GM18507 (cell line): ENCODE measurements around the gene NR3C1.
A peak's percentile ranks its signal among the peaks of the same experiment; 100 is the strongest.

Source experiments
- DNase-seq: peaks from one replicate; pipeline ENCODE4 v3.0.0; 2011; ENCODE audit warnings: low read depth; ENCODE audit not compliant: insufficient read length; ENCODE audit errors: extremely low spot score
- FAIRE-seq: peaks from 2 replicates; lab custom pipeline; 2011; peaks lifted over from hg19 to GRCh38; lab: Jason Lieb, UNC

Gene NR3C1

GRCh38 chr5:143248391-143248790 is 155.1 kb downstream of the NR3C1 start:
- FAIRE-seq (no peak), DNase-seq (no peak)

- FAIRE-seq (no peak), DNase-seq (no peak)
These were observed 156.2 kb downstream of the NR3C1 start for GRCh38 chr5:143247134-143247815.

GRCh38 chr5:143245929-143246561 is 157.4 kb downstream of the NR3C1 start:
- FAIRE-seq (no peak), DNase-seq (no peak)

GRCh38 chr5:143244990-143245389 is 158.5 kb downstream of the NR3C1 start:
- FAIRE-seq (no peak), DNase-seq (no peak)

GRCh38 chr5:143244000-143244736 is 159.3 kb downstream of the NR3C1 start:
- DNase-seq: no peak
- FAIRE-seq: no peak

GRCh38 chr5:143243103-143243502 is 160.4 kb downstream of the NR3C1 start:
- FAIRE-seq (no peak), DNase-seq (no peak)

- DNase-seq (no peak), FAIRE-seq (no peak)
These were observed 161.6 kb downstream of the NR3C1 start for GRCh38 chr5:143241892-143242291.

- FAIRE-seq (no peak), DNase-seq (no peak)
These were observed 163.5 kb downstream of the NR3C1 start for GRCh38 chr5:143239882-143240518.

GRCh38 chr5:143238620-143239019 is 164.9 kb downstream of the NR3C1 start:
- FAIRE-seq (no peak), DNase-seq (no peak)

- DNase-seq (no peak), FAIRE-seq (no peak)
These were observed 165.8 kb downstream of the NR3C1 start for GRCh38 chr5:143237664-143238063.

- FAIRE-seq: no peak
- no peak for DNase-seq
These were observed 166.8 kb downstream of the NR3C1 start for GRCh38 chr5:143236682-143237081.

GRCh38 chr5:143235423-143235822 is 168.1 kb downstream of the NR3C1 start:
- no peak for FAIRE-seq

GRCh38 chr5:143234162-143234842 is 169.2 kb downstream of the NR3C1 start:
- DNase-seq (no peak), FAIRE-seq (no peak)

More at GRCh38 chr5:143235423-143235822, 168.1 kb downstream of the NR3C1 start:
- DNase-seq: no peak

- FAIRE-seq: no peak
- no peak for DNase-seq
These were observed 170.5 kb downstream of the NR3C1 start for GRCh38 chr5:143233031-143233430.

- DNase-seq: no peak
- FAIRE-seq: peak; percentile 96
These were observed 171.3 kb downstream of the NR3C1 start for GRCh38 chr5:143231973-143232812.

GRCh38 chr5:143231416-143231815 is 172.1 kb downstream of the NR3C1 start:
- DNase-seq (no peak), FAIRE-seq (no peak)

- no peak for FAIRE-seq
- no peak for DNase-seq
These were observed 172.8 kb downstream of the NR3C1 start for GRCh38 chr5:143230676-143230996.

- FAIRE-seq: peak; percentile 100
- no peak for DNase-seq
These were observed 173.4 kb downstream of the NR3C1 start for GRCh38 chr5:143229896-143230675.
